CD4-positive, alpha-beta T cell treated with Interleukin-17A for 1 hour (primary cell): ENCODE results near the gene ZNF296.

Source experiments
- DNase-seq: peaks from one replicate; pipeline ENCODE4 v3.0.0-alpha.2; 2020

Gene ZNF296

GRCh38 chr19:45079911-45080370, 3.7 kb upstream of the ZNF296 start:
- DNase-seq, result no peak

- DNase-seq, result peak; percentile 80
Measured at GRCh38 chr19:45079063-45079910, 3.0 kb upstream of the ZNF296 start, which contains the start of gene GEMIN7. Gene GEMIN7 (plus strand): TSS chr19:45079260. CDS start chr19:45090115, 10,855 bp downstream.

- DNase-seq, result no peak
Measured at GRCh38 chr19:45078390-45079062, 2.2 kb upstream of the ZNF296 start.

GRCh38 chr19:45076851-45077730, 813 bp upstream of the ZNF296 start:
- DNase-seq, result peak; percentile 20

- peak; percentile 62 for DNase-seq
Measured at GRCh38 chr19:45075301-45076028, 813 bp downstream of the ZNF296 start.

- DNase-seq, result no peak
Measured at GRCh38 chr19:45074744-45075300, 1.5 kb downstream of the ZNF296 start.

DNA sequence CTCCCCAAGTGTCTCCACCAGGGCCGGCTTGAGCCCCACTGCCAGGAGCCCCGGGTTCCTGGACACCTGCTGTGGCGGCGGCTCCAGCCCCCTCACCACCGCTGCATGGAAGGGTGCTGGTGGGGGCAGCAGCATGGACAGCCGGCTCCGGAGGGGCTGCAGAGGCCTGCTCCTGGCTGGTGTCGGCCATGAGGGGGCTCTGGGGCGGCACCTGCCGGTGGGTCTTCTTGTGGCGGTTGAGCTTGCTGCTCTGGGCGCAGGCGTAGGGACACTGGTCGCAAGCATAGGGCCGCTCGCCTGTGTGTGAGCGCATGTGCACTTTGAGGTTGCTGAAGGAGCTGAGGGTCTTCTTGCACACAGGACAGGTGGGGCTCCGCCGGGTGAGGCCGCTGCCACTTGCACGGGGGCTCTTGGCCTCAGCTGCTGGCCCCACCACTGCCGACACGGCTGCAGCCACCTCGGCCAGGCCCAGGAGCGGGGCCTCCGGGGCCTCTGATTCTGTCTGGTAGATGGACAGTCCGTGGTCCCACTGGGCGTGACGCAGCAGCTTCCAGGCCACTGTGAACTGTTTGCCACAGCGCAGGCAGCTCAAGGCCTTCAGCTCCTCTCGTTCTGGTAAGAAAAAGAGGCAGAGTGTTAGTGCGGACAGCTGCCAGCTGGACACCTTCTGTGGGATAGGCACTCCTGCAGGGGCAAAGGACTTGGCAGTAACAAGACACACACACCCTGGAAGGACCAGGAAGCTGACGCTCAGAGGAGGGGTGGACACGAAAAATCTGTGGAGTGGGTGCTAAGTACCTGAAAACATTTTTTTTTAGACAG, 4.1 kb downstream of the ZNF296 start:
- DNase-seq, result no peak

DNA sequence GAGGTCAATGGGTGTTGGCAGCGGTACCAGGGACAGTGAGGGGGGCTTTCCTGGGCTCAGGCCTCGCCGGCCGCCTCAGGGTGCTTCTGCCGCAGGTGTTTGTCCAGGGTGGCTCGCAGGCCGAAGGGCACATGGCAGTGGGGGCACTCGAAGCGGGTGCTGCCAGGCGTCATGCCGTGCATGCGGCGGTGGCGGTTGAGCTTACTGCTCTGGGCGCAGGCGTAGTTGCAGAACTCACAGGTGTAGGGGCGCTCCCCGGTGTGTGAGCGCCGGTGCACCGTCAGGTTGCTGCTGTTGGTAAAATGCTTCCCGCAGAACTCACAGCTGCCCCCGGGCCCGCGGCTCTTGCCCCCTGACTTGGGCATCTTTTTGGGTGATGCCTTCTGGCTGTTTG, 4.7 kb downstream of the ZNF296 start:
- DNase-seq, result no peak

GRCh38 chr19:45070861-45071544, 5.3 kb downstream of the ZNF296 start:
- DNase-seq, result no peak

DNA sequence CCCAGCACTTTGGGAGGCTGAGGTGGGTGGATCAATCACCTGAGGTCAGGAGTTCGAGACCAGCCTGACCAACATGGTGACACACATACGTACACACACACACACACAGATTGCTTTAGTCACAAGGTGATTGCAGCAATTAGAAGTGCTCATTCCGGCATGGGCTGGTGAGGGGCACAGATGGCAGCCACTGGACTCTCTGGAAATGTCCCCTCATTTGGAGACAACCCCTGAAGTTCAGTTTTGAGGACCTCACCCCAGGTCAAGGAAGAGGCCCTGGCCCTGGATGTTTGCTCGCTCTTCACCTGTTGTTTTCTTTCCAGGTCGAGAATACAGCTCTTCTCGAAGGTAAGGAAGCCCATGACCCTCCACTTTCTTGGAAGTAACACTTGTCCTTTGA, 6.1 kb downstream of the ZNF296 start:
- DNase-seq, result no peak

DNA sequence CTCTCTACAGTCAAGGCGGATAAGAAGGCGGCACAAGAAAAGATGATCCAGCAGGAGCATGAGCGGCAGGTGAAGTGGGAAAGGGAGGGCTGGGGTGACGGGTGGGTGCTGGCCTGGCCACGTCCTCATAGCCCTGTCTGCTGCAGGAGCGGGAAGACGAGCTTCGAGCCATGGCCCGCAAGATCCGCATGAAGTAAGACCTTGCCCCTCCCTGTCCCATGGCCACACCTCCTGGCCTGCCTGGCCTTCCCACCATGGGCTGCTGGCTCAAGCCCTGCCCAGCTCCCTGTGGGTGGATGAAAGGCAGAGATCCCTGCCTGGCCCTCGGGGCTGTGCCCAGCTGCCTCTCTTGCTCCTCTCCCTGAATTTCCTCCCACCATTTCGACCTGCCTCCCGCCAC, 7.2 kb downstream of the ZNF296 start:
- no peak for DNase-seq

DNA sequence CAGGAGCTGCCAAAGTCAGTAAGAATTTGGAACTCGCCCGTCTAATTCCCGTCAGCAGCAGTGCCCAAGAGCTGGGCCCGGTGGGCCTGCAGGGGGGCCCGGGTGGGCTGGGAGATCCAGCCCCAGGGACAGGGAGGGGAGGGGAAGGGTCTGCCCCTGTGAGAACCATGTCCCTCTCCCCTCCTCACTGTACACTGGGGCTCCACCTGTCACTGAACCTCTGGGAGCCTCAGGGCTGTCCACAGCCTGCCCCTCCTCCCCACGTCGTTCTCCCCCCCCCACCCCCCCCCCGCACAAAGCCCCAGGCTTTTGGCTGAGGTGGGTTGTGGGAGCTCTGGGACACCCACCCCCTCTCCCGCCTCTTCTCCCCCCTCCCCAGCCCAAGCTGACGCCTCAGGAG, 8.2 kb downstream of the ZNF296 start:
- DNase-seq, result no peak

DNA sequence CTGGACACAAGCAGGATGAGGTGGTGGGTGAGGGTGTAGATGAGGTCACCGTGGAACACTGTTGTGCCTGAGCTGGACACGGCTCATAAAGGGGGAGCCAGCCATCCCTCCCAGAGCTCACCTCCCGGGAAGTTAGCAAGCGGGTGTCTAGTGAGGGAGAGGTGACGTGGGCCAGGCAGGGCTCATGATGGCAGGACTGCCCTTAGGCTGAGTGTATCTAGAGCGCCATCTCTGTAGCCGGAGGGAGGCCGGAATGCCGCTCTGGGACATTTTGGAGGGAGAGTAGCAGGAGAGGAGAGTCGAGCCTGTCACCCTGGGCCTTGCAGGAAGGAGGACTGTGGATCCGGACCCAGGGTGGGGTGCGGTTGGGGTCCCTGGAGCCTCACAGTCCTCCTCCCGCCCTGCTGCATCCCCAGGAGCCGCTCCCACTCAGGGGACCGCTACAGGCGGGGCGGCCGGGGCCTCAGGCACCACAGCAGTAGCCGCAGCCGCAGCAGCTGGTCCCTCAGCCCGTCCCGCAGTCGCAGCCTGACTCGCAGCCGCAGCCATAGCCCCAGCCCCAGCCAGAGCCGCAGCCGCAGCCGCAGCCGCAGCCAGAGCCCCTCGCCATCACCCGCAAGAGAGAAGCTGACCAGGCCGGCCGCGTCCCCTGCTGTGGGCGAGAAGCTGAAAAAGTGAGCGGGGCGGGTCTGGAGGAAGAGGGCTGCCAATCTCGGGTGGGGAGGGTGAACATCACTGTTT, 9.2 kb downstream of the ZNF296 start:
- no peak for DNase-seq

GRCh38 chr19:45063851-45064801, 12.2 kb downstream of the ZNF296 start:
- DNase-seq, result no peak

DNA sequence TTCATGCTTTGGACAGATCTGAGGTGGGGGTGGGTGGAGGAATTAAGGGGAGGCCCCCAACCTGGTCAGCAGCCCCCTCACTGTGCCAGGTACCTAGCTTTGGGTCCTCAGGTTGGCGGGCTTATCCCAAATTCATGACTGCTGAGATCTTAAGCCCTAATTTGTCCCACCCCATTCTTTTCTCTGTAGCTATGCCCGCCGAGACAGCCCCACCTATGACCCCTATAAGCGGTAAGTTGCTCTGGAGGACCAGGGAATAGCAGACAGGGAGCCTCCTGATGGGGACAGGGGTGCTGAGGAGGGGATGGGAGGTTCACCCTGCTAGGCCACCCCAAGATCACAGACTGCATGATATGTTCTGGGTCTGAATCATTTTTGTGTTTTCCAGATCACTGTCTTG, 14.3 kb downstream of the ZNF296 start:
- DNase-seq, result no peak

DNA sequence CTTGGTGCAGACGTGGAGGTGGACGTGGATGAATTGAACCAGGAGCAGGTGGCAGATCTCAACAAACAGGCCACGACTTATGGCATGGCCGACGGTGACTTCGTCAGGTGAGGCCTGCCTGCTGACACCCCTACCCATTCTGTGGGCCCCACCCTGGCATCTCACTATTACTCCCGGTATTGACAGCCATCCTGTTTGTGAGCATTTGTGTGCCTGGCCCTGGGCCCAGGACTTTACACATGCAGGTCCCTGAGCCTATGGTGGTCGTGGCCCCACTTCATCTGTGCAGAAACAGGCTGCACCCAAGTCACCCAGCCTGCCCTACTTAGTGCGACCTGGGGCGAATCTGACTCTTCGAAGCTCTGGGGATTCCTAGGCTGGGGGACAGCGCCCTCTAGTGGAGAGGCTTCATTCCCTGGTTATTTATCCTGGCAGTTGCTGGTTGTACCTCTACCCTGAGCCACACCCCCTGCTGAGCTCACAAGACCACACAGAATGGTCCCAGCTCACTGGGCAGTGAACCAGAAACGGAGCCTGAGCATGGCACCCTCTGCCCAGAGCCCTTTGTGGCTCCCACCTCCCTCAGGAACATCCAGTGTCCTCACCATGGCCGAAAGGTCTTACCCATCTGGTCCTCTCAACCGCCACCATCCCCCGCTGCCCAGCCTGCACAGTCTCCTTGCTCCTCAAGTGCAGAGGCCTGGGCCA, 16.9 kb downstream of the ZNF296 start:
- peak; percentile 87 for DNase-seq

DNA sequence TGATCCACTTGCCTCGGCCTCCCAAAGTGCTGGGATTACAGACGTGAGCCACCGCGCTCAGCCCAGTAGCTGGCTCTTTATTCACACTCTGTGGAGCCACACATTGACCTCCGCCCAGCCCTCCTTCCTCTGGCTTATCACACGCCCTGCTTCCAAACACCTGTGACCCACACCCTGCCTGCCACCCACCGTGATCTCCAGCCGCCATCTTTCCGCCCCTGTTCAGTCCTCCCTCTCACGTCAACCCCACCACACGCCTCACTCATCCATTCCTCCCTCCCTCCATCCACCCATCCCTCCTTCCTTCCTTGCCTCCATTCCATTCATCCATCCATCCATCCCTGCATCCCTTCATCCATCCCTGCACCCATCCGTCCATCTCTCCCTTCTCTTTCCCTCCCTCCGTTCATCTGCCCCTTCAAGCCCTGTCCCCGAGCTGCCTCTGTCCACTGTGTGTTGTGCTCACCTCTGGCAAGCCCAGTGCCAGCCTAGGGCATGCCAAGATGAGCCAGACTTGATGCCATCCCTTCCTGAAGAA, 17.6 kb downstream of the ZNF296 start:
- DNase-seq, result no peak

DNA sequence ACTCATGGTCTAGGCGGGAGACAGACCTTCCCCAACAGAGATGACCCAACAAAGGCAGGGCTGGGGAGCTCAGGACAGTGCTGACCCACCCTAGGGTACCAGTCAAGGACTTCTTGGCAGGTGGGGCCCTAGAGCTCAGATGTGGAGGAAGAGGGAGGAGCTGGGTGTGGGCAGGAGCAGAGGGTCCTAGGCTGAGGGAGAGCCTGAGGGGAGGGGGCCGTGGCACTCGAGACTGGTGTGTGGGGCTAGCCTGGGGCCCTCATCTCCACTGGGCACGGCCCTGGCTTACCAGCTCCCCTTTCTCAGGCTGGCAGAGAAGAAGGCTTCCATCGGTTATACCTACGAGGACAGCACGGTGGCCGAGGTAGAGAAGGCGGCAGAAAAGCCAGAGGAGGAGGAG, 18.8 kb downstream of the ZNF296 start:
- no peak for DNase-seq
